Kidney (tissue), 14 donors: ENCODE results near the gene RAB7A. TPM values are rescaled to one million over a fixed set of nuclear protein-coding genes. Genes with fewer than 3 reads are reported as not detected.

Source experiments
- DNase-seq, 5 donors: peaks; one replicate each; pipeline ENCODE4 v3.0.0-alpha.2; 2013 to 2020
- FAIRE-seq: peaks from 2 replicates; lab custom pipeline; 2012; peaks lifted over from hg19 to GRCh38; lab: Jason Lieb, UNC
- H3K27ac ChIP-seq, 2 donors: one replicate each; pipeline ENCODE4 v1.7.0; 2013; ENCODE audit warnings: low read depth in 2 of 2, low read length in 2 of 2, inconsistent platforms in 1 of 2
- H3K27me3 ChIP-seq: one replicate; pipeline ENCODE4 v1.7.1; 2013; ENCODE audit warnings: low read length, inconsistent platforms; ENCODE audit not compliant: control insufficient read depth, insufficient read depth
- H3K36me3 ChIP-seq, 3 donors: one replicate each; pipeline versions ENCODE4 v1.7.0 to v1.7.1; 2013; ENCODE audit warnings: low read length in 3 of 3, control low read depth in 1 of 3, inconsistent platforms in 1 of 3; ENCODE audit not compliant: insufficient read depth in 3 of 3, control insufficient read depth in 2 of 3
- H3K4me1 ChIP-seq, 3 donors: one replicate each; pipeline versions ENCODE4 v1.7.0 to v1.7.1; 2013; ENCODE audit warnings: low read length in 3 of 3, inconsistent platforms in 1 of 3, low read depth in 1 of 3; ENCODE audit not compliant: control insufficient read depth in 2 of 3, insufficient read depth in 2 of 3
- H3K4me3 ChIP-seq, 3 donors: one replicate each; pipeline versions ENCODE4 v1.7.0 to v1.8.1; 2013; ENCODE audit warnings: low read length in 3 of 3, control low read depth in 1 of 3, inconsistent platforms in 1 of 3
- H3K9ac ChIP-seq, 3 donors: one replicate each; pipeline versions ENCODE4 v1.7.0 to v1.7.1; 2013; ENCODE audit warnings: low read length in 3 of 3, control low read depth in 1 of 3, inconsistent platforms in 1 of 3
- H3K9me3 ChIP-seq, 3 donors: one replicate each; pipeline versions ENCODE4 v1.7.0 to v1.7.1; 2013; ENCODE audit warnings: low read length in 3 of 3, control low read depth in 1 of 3, inconsistent platforms in 1 of 3; ENCODE audit not compliant: control insufficient read depth in 2 of 3, insufficient read depth in 1 of 3
- CTCF ChIP-seq: IDR thresholded peaks from 3 replicates; pipeline ENCODE4 v1.5.1; 2012; ENCODE audit warnings: mild to moderate bottlenecking, moderate library complexity, borderline replicate concordance; ENCODE audit not compliant: insufficient read depth; ENCODE audit errors: extremely low read depth
- intact Hi-C: fragments of 100-400 bp; cut with DNase I; formaldehyde crosslinking; loops from one replicate; pipeline ENCODE4 v1.11.1; 2022
- polyA plus RNA-seq: library from polyadenylated mRNA; stranded (reverse); fragments of 350-450 nt; fragmentation: Illumina TruSeq; extraction: RNeasy Lipid Tissue Mini Kit (QIAGEN cat#74804); gene quantifications from one replicate; pipeline ENCODE4 v1.2.3, GENCODE V29; 2014; ENCODE audit warnings: low read depth, low replicate concordance; ENCODE audit not compliant: insufficient read depth
- total RNA-seq: library from RNA; stranded (reverse); fragmentation: NEBNext Ultra II Directional; extraction: Animal tissue kit (Norgen Biotek cat#: 25700); gene quantifications from one replicate; pipeline ENCODE4 v1.2.1, GENCODE V29; 2021
- donor health status: control.
- donor health status: control.
- donor health status: control.
- donor health status: control.
- donor health status: control.
- donor health status: DM: yes; HTN: yes; CAD: no.
- donor health status: Normal renal cell carcinoma (clear cell type).

The RAB7A gene
- total and polyA plus RNA-seq, 2 donors from 2014 or later = 211 to 248 TPM

GRCh38 chr3:128781164-128781563, 55.2 kb downstream of the RAB7A start:
- H3K36me3 ChIP-seq = no peaks in the 10 kb centered on the region
- H3K27ac ChIP-seq = no peak overlapping the region
- H3K27me3 ChIP-seq = no peaks in the 10 kb centered on the region
- H3K9ac ChIP-seq = no peak overlapping the region
- TF ChIP-seq CTCF = no peak
- no peak overlapping the region for H3K4me3 ChIP-seq
- FAIRE-seq = no peak
- no peak for DNase-seq
- H3K9me3 ChIP-seq = no peaks in the 10 kb centered on the region
- intact Hi-C loops = no loop called here
- H3K4me1 ChIP-seq = peaks cover 3 to 31% (median 14%) of the 10 kb centered on the region in 3 donors

GRCh38 chr3:128782282-128783146, 56.5 kb downstream of the RAB7A start:
- Histone ChIP-seq H3K9me3 (no peaks in the 10 kb centered on the region), H3K4me1 (peaks cover 3 to 42% (median 17%) of the 10 kb centered on the region in 3 donors), H3K27me3 (no peaks in the 10 kb centered on the region), H3K27ac (no peak overlapping the region), H3K4me3 (no peak overlapping the region), H3K9ac (no peak overlapping the region), H3K36me3 (no peaks in the 10 kb centered on the region)
- peak in 3 of 5 donors; percentile 21 to 53 (median 40) for DNase-seq
- intact Hi-C loops = no loop called here
- no peak for TF ChIP-seq CTCF
- FAIRE-seq = no peak

GRCh38 chr3:128783774-128784173, 57.8 kb downstream of the RAB7A start:
- no peak for FAIRE-seq
- intact Hi-C loops = no loop called here
- H3K9ac ChIP-seq = no peak overlapping the region
- no peak for TF ChIP-seq CTCF
- no peak overlapping the region for H3K27ac ChIP-seq
- no peaks in the 10 kb centered on the region for H3K9me3 ChIP-seq
- no peaks in the 10 kb centered on the region for H3K36me3 ChIP-seq
- H3K27me3 ChIP-seq = no peaks in the 10 kb centered on the region
- peaks cover 3 to 42% (median 20%) of the 10 kb centered on the region in 3 donors for H3K4me1 ChIP-seq
- no peak overlapping the region for H3K4me3 ChIP-seq
- DNase-seq = no peak
